Measurements from ENCODE around the gene LMCD1. TPM values are rescaled to one million over a fixed set of nuclear protein-coding genes. Genes with fewer than 3 reads are reported as not detected.

The LMCD1 gene
- total RNA-seq, 2 donors from 2014 or later = 2.2 to 2.9 TPM

DNA sequence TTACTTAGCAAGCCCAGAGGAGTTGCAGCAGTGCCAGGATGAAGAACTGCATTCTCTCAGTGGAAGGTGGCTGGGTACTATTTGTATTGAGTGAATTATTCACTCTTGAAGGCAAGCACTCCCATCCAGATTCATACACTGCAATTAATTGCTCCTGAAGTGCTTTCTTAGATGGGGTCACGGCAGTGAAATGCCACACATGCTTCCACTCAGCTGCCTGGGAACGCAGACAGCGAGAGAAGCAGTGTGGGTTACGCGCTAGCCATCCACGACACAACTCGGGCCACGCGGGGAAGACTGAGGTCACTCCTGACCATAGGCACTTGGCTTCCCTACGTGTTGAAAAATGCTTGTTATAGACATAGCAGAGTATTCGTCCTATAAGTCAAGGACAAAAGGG lies 30.8 kb upstream of the LMCD1 start:
- DNase-seq (no peak), ATAC-seq (replicated peaks in 1 of 2) (no peak)
- no peak overlapping the region for H3K27ac Mint-ChIP-seq
- peaks cover 24% of the 10 kb centered on the region for H3K27me3 Mint-ChIP-seq (ENCODE audit: low read depth)
- H3K36me3 Mint-ChIP-seq (ENCODE audit: insufficient read depth in 2 of 2) = no peaks in the 10 kb centered on the region
- H3K4me3 Mint-ChIP-seq = no peak overlapping the region
- H3K4me1 Mint-ChIP-seq (ENCODE audit: low read depth) = no peaks in the 10 kb centered on the region
- no peaks in the 10 kb centered on the region for H3K9me3 Mint-ChIP-seq

DNA sequence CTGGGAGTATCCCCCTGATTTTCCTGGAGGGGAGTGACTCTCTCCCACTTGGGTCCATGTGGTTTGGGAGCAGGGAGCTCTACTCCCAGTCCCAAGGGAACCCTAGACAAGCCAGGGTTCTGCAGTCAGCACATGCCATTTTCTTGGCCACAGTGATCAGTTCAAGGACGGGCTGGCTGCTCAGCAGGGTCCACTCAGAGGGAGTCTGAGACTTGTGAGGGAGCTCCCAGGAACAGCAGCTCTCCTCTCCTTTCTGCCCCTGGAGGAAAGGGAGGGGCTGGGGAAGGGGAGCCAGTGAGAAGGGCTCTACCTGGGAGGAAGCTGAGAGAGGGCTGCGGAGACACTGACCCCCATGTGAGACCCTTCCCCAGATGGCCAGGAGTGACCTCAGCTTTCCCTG lies 29.1 kb upstream of the LMCD1 start:
- Mint-ChIP-seq H3K27ac (no peak overlapping the region), H3K9me3 (no peaks in the 10 kb centered on the region), H3K4me1 (ENCODE audit: low read depth) (no peaks in the 10 kb centered on the region), H3K36me3 (ENCODE audit: insufficient read depth in 2 of 2) (no peaks in the 10 kb centered on the region), H3K27me3 (ENCODE audit: low read depth) (peaks cover 19% of the 10 kb centered on the region), H3K4me3 (no peak overlapping the region)
- ATAC-seq (replicated peaks in 1 of 2) (no peak), DNase-seq (no peak)

DNA sequence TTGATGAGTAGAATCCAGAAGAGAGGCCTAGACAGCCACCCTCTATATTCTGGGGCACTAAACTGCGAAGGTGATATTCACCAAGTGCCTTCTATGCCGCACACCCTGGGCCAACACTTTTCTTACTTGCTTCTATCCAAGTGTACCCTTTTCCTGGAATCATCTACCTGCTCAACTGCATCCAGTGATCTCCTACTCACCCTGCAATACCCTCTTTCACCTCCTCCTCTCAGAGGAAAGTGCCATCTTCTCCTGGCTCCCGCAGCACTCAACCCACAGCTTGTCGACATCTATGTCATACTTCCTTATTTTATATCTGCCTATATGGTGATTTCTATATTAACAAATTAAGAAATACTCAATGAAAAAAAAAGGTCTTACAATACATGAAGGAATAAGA lies 28.6 kb upstream of the LMCD1 start:
- Mint-ChIP-seq H3K4me1 (ENCODE audit: low read depth) (no peaks in the 10 kb centered on the region), H3K4me3 (no peak overlapping the region), H3K27me3 (ENCODE audit: low read depth) (peaks cover 14% of the 10 kb centered on the region), H3K36me3 (ENCODE audit: insufficient read depth in 2 of 2) (no peaks in the 10 kb centered on the region), H3K27ac (no peak overlapping the region), H3K9me3 (no peaks in the 10 kb centered on the region)
- ATAC-seq (replicated peaks in 1 of 2) (no peak), DNase-seq (no peak)

DNA sequence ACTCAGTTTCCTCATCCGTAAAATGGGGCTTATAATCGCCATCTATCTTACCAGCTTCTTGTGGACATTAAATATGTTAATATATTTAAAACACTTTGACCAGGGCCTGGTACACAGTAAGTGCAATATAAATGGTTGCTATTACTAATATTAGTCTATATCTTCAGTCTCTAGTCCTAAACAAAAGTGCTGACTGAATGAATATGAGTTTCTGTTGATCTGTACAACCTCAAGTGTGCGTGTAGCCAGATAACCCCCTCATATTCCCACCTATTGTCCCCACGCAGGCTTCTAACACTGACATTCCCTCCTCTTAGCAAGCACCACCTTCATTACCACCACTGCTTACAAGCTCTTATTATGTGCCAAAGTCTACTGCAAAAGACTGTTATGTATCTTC lies 27.6 kb upstream of the LMCD1 start:
- Mint-ChIP-seq H3K9me3 (no peaks in the 10 kb centered on the region), H3K27me3 (ENCODE audit: low read depth) (peaks cover 10% of the 10 kb centered on the region), H3K27ac (no peak overlapping the region), H3K4me1 (ENCODE audit: low read depth) (no peaks in the 10 kb centered on the region), H3K4me3 (no peak overlapping the region), H3K36me3 (ENCODE audit: insufficient read depth in 2 of 2) (no peaks in the 10 kb centered on the region)
- DNase-seq = no peak
- no peak for ATAC-seq (replicated peaks in 1 of 2)

DNA sequence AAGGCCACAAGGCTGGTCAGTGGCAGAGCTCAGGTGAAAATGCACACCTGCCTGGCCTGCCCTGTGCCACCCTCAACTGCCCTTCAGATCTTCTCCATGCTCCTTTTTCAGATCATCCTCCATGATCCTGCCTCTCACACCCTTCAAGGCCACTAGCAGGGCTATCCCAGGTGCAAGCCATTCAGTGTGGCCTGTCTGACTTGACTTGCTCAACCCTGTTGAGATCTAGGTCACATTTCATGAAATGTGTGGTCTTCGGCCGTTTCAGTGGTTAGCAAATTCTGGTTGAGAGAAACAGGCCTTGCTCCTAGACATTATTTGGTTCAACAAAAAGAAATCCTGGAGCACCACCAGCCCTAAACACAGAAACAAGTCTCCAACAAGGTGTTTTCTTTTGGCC lies 26.6 kb upstream of the LMCD1 start:
- no peak for ATAC-seq (replicated peaks in 1 of 2)
- Mint-ChIP-seq H3K4me1 (ENCODE audit: low read depth) (no peaks in the 10 kb centered on the region), H3K36me3 (ENCODE audit: insufficient read depth in 2 of 2) (no peaks in the 10 kb centered on the region), H3K27ac (no peak overlapping the region), H3K27me3 (ENCODE audit: low read depth) (no peaks in the 10 kb centered on the region), H3K9me3 (no peaks in the 10 kb centered on the region), H3K4me3 (no peak overlapping the region)
- no peak for DNase-seq

DNA sequence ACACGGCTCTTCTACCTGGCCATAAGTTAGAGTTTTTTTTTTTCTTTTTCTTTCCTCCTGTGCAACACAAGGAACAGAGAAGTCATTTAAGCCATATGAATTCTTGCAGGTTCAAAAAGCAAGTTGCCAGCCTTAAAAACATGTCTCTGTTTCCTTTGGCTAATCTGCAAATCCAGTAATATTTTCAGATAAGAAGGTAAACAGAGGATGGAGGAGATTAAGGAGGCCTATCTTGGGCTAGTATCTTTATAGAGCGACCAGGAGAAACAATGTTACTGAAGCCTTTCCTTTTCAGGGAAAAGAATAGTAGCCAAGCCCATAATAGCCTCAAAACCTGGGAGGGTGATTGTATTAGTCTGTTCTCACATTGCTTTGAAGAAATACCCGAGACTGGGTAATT lies 20.9 kb upstream of the LMCD1 start:
- Mint-ChIP-seq H3K4me3 (no peak overlapping the region), H3K36me3 (ENCODE audit: insufficient read depth in 2 of 2) (no peaks in the 10 kb centered on the region), H3K27me3 (ENCODE audit: low read depth) (no peaks in the 10 kb centered on the region), H3K4me1 (ENCODE audit: low read depth) (no peaks in the 10 kb centered on the region), H3K27ac (no peak overlapping the region), H3K9me3 (no peaks in the 10 kb centered on the region)
- DNase-seq (no peak), ATAC-seq (replicated peaks in 1 of 2) (no peak)

DNA sequence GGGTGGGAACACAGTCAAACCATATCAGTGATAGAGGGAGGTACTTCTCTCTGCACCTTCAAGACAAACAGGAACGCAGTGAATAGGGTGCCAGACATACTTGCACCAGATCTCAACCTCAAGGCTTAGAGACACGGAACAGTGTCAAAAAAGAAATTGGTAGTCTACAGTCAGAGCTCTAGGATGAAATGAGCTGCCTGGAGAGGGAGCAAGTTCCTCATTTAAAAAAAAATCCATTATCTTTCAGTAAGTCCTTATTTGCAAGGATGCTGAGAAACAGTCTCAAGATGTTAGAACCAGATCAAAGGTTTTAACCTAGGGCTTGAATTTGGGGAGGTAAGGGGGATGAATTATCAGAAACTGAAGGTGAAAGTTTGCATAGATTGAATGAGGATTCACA lies 20.2 kb upstream of the LMCD1 start:
- no peaks in the 10 kb centered on the region for H3K27me3 Mint-ChIP-seq (ENCODE audit: low read depth)
- no peaks in the 10 kb centered on the region for H3K36me3 Mint-ChIP-seq (ENCODE audit: insufficient read depth in 2 of 2)
- DNase-seq (no peak), ATAC-seq (replicated peaks in 1 of 2) (no peak)
- no peak overlapping the region for H3K27ac Mint-ChIP-seq
- H3K4me1 Mint-ChIP-seq (ENCODE audit: low read depth) = no peaks in the 10 kb centered on the region
- no peak overlapping the region for H3K4me3 Mint-ChIP-seq
- H3K9me3 Mint-ChIP-seq = no peaks in the 10 kb centered on the region

DNA sequence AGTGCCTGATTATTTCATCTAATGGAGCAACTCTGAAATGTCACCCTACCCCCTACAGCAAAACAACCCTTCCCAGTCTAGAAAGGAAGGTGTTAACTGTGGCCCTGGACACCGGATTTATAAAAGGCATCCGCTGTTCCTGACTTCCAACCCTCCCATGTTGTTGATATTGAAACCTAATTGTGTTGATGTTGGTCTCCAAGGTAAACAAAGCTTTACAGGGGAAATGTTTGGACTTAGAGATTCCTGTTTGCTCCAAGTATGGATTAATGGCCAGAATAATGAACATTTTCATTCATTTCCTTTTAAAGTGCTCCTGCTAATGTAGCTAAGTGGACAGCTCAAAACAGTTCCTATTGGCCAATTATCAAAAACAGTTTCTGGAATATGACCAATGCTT lies 19.4 kb upstream of the LMCD1 start:
- H3K36me3 Mint-ChIP-seq (ENCODE audit: insufficient read depth in 2 of 2) = no peaks in the 10 kb centered on the region
- no peak for DNase-seq
- ATAC-seq (replicated peaks in 1 of 2) = no peak
- H3K4me3 Mint-ChIP-seq = no peak overlapping the region
- no peaks in the 10 kb centered on the region for H3K4me1 Mint-ChIP-seq (ENCODE audit: low read depth)
- no peaks in the 10 kb centered on the region for H3K27me3 Mint-ChIP-seq (ENCODE audit: low read depth)
- H3K9me3 Mint-ChIP-seq = no peaks in the 10 kb centered on the region
- no peak overlapping the region for H3K27ac Mint-ChIP-seq

DNA sequence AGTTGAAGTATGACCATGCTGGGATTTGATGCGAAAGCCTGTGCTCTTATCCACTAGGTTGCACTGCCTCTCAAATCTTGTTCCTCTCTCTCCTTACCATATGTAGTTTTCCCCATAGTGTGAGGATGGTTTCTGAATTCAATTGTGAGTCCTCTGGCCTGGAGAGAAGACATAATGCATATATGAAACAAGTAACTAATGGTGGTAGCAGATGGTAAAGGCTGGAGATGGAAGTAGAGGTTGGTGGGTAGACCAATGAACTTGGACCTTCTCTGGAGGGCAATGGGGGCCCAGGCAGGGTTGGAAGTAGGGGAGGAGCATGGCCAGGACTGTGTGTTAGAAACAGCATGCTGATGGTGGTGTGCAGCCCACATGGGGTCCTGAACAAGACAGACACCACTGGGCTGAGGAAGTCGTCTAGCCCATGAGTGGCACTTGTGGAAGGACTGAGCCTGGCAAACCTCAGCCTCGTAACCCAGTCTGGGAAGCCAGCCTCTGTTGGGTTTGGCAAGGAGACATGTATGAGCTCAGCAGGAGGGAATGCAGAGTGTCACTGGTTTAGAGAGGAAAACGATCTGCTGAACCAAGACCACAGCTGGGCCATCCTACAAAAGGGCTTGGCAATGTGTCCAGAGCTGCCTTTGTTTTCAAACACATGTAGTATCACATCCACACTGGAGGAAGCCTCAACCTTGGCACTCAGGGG lies 18.5 kb upstream of the LMCD1 start:
- Mint-ChIP-seq H3K9me3 (peaks cover 0 to 1% of the 10 kb centered on the region in 2 donors), H3K4me3 (no peak overlapping the region), H3K27me3 (ENCODE audit: low read depth) (no peaks in the 10 kb centered on the region), H3K27ac (no peak overlapping the region), H3K4me1 (ENCODE audit: low read depth) (no peaks in the 10 kb centered on the region), H3K36me3 (ENCODE audit: insufficient read depth in 2 of 2) (no peaks in the 10 kb centered on the region)
- no peak for ATAC-seq (replicated peaks in 1 of 2)
- DNase-seq = no peak

DNA sequence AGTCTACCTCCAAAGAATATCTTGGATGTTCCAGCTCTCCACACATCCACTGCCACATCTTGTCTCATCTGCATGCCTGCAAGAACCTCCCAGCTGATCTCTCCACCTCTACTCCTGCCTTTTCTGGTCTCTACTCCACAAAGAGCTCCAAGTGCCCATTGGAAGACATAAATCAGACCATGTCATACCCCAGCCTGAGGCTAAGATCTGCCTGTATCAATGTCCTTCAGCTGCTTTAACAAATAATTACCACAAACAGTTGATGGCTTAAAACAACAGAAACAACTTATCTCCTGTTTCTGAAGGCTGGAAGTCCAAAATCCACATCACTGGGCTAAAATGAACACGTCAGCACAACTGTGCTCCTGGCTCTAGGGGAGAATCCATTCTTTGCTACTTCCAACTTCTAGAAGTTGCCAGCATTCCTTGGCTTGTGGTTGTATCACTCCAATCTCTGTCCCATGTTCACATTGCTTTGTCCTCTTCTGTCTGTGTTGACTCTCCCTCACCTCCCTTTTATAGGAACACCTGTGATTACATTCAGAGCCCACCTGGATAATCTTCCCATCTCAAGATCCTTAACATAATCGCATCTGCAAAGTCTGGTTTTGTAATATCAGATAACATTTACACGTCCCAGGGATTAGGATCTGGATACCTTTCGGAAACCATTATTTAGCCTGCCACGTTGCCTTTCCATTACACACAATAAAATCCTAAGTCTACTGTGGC lies 17.0 kb upstream of the LMCD1 start:
- no peaks in the 10 kb centered on the region for H3K36me3 Mint-ChIP-seq (ENCODE audit: insufficient read depth in 2 of 2)
- H3K9me3 Mint-ChIP-seq = peaks cover 0 to 1% of the 10 kb centered on the region in 2 donors
- DNase-seq (no peak), ATAC-seq (replicated peaks in 1 of 2) (no peak)
- no peak overlapping the region for H3K4me3 Mint-ChIP-seq
- H3K27ac Mint-ChIP-seq = no peak overlapping the region
- H3K4me1 Mint-ChIP-seq (ENCODE audit: low read depth) = no peaks in the 10 kb centered on the region
- no peaks in the 10 kb centered on the region for H3K27me3 Mint-ChIP-seq (ENCODE audit: low read depth)

DNA sequence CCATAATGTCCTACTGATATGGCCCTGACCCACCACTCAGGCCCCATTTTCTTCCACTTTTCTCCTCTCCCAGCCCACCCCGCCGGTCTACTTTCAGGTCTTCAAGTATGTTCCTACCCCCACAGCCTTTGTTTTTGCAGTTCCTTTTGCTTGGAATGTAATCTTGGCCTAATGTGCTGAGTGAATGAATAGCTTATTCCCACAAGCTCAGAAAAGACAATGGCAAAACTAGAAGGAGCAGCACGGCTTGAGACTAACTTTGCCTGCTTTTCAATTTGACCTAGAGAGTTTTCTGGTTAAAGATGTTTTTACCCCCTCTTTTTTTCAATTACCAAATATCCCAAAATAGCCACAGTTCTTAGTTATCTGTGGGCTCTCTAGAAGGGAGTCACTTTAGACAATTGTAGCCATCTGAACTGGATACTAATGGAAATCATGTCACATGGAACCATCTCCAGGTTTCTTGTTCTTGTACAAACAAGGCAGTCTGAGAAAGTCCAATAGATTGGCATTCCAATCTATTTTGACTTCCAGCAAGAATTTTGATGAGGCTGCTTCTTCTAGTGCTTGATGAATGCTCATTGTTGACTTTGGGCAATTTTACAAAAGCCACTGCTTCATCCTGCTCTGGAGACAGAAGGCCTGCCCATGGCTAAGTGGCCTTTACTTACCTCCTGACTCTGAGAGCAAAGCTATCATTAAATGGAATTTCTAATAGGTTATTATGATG lies 16.3 kb upstream of the LMCD1 start:
- Mint-ChIP-seq H3K4me1 (ENCODE audit: low read depth) (no peaks in the 10 kb centered on the region), H3K4me3 (no peak overlapping the region), H3K27me3 (ENCODE audit: low read depth) (no peaks in the 10 kb centered on the region), H3K27ac (no peak overlapping the region), H3K9me3 (peaks cover 0 to 1% of the 10 kb centered on the region in 2 donors), H3K36me3 (ENCODE audit: insufficient read depth in 2 of 2) (no peaks in the 10 kb centered on the region)
- ATAC-seq (replicated peaks in 1 of 2) (no peak), DNase-seq (no peak)

DNA sequence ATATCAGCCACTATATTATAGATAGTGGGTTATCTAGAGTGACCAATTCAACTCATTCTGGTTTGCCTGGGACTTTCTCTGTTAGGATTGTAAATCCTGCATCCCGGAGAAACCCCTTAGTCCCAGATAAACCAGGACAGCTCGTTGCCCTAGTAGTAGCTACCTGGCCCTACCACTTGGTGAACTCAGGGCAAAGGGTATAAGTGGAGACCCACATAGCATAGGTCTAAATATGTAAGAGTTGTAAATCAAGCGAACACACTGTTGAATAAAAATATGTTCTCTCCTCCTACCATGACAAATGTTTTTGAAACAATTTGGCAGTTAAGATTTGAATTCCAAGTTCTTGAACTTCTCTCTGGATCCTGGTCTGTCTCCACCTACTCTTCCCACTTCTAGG lies 15.7 kb upstream of the LMCD1 start:
- Mint-ChIP-seq H3K4me1 (ENCODE audit: low read depth) (no peaks in the 10 kb centered on the region), H3K27me3 (ENCODE audit: low read depth) (peaks cover under 1% of the 10 kb centered on the region), H3K4me3 (no peak overlapping the region), H3K9me3 (peaks cover 0 to 1% of the 10 kb centered on the region in 2 donors), H3K36me3 (ENCODE audit: insufficient read depth in 2 of 2) (no peaks in the 10 kb centered on the region), H3K27ac (no peak overlapping the region)
- DNase-seq (no peak), ATAC-seq (replicated peaks in 1 of 2) (no peak)

DNA sequence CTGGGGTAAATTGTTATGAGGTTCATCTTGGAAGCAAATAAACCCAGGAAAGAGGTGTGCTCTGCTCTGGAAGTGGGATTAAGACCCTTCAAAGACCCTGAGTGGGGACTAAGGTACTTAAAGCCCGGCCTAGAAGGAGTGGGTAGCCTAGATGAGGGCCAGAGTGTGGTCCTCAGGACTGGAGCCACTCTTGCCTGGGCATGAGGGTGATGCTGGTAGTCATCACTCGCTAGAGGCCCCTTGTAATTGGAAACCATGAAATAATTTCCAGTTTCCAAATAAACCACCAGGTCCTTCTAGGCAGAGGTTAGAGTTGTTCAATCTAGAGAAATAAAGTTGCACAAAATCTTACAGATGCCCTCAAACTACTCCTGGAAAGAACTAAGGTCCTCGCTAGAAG lies 15.2 kb upstream of the LMCD1 start:
- ATAC-seq (replicated peaks in 1 of 2) (no peak), DNase-seq (no peak)
- peaks cover 0 to 1% of the 10 kb centered on the region in 2 donors for H3K9me3 Mint-ChIP-seq
- H3K4me3 Mint-ChIP-seq = no peak overlapping the region
- no peak overlapping the region for H3K27ac Mint-ChIP-seq
- H3K4me1 Mint-ChIP-seq (ENCODE audit: low read depth) = no peaks in the 10 kb centered on the region
- H3K36me3 Mint-ChIP-seq (ENCODE audit: insufficient read depth in 2 of 2) = no peaks in the 10 kb centered on the region
- peaks cover 6% of the 10 kb centered on the region for H3K27me3 Mint-ChIP-seq (ENCODE audit: low read depth)

Measured in activated T-cell treated with anti-CD3 and anti-CD28 coated beads, Interleukin-2, amount 50 U/mL, for 72 hours (primary cell).